SW480 (cell line): ENCODE measurements around the gene PHETA1.
"Not testable (repeated sequence)": the region's sequence is repeated elsewhere in the genome, so short reads cannot be mapped to it uniquely, and the experiment has no call there.

Source experiments
- DNase-seq: peaks from one replicate; pipeline ENCODE4 v3.0.0-alpha.2; 2016; ENCODE audit warnings: low spot score

The PHETA1 gene

DNA sequence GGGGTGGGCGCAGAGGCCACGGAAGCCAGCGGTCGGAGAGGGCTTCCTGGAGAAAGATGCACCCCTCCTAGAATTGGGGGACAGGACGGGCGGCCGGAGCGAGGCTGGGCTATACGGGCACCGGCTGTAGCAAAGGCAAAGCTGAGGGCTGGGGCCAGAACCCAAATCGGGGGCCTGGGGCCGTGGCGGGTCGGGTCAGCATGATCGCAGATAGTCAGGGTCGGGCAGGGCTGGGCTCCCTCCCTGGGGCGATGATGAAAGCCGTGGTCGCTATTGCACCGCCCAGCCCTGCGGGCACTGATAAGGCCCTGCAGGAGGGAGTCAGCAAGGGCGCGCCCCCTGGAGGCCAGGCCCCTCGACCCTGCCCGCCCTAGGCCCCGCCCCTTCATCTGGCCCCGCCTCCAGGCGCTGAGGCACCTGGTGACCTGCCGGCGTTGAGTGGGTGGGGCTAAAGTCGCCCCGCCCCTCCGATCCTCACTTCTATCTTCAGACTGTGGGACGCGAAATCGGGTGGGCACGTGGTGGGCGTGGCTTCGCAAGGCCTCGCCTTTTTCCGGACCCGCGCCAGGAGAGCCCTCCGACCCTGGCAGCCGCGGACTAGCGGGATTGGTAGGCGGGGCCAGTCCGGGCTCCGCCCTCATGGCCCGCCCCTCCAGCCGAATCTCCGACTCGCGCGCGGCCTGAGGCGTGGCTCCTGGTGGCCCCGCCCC is 36.4 kb upstream of the PHETA1 start:
- DNase-seq, result peak; percentile 95

DNA sequence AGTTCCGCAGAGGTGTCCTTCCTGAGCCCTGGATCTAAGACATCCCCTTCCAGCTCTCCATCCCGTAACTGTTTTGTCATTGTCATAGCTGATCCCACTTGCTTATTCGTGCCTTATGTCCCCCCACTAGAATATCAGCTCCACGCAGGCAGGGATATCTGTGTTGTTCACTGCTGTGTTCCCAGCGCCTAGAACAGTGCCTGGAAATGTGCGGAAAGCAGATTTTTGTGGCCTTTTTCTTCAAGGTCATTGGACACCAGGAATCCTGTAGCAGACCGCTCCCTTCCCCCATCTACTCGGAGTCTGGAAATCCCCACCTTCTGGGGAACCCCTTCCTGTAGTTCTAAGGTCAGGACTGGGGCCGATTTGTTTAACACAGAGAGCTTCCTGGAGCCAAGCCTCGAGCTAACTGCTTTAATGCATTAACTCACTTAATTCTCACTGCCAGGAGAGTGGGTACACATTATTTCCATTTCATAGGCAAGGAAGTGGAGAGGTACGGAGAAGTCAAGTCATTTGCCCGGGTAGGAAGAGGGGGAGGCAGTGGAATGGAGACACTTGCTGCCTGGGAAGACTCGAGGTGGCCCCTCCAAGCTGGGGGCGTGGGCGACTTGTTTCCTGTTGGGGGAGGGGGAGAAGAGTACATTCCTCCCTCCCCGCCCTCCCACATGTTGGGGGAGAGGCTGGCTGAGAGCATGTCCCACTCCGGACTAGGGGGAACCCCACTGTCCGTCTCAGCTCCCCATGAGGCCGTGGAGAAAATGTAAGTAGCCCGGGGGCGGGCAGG is 35.7 kb upstream of the PHETA1 start:
- peak; percentile 69 for DNase-seq

DNA sequence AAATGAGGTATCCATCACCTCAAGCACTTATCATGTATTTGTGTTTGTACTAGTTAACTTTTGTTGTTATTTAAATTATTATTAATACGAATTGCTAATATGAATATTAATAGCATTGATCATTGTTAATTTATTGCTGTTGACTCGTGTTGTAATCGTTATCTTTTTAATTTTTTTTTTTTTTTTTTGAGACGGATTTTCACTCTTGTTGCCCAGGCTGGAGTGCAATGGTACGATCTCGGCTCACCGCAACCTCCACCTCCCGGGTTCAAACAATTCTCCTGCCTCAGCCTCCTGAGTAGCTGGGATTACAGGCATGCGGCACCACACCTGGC is 33.6 kb upstream of the PHETA1 start:
- not testable (repeated sequence) for DNase-seq

DNA sequence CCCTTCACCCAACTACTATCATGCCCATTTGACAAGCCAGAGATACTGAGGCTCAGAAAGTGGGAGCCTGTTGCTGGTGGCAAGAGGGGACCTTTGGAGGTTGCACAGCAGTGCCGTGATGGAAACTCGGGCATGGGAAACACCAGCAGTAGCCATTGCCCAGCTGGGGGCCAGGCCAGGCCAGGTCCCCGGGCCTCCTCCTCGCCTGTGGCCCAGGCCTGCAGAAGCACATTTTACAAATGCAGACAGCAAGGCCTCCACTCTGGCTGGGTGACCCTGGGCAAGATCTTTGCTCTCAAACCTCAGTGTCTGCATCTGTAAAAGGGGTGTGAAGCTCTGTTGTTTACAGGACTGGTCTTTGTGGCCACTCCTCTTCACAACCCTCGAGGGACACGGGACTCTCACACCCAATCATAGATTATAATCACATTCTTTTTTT is 32.3 kb upstream of the PHETA1 start:
- DNase-seq, result no peak

DNA sequence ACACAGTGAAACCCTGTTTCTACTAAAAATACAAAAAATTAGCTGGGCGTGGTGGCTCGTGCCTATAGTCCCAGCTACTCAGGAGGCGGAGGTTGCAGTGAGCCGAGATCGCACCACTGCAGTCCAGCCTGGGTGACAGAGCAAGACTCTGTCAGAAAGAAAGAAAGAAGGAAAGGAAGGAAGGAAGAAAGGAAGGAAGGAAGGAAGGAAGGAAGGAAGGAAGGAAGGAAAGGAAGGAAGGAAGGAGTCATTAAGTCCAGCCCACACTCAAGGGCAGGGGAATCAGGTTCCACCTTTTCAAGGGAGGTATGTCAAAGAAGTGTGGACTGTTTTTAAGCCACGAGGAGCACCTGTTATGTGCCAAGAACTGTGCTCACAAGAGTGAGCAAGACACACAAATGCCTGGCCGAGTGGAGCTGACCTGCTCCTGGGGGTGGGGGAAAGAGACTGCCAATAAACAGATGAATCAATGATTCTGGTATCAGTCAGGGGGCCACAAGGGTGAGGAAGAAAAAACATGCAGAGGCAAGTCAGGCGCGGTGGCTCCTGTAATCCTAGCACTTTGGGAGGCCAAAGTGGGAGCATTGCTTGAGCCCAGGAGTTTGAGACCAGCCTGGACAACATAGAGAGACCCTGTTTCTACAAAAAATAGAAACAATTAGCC is 31.0 kb upstream of the PHETA1 start:
- not testable (repeated sequence) for DNase-seq

DNA sequence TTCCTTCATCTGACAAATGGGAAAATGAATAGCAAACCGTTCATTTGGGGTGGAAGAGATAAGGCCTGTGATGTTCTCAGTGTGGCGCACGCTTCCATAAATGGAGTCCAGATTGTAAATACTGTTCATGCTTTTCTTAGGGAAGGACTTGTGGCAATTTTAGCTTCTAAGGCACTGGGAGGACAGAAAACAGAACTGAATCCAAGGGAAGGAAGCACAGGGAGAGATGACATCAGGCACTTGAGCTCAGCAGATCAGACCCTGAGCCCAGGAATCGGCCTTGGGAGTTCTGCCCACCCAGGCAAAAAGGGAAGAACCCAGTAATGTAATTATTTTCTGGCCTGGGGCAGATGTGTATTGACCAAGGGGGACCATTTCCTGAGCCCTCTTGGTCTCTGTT is 29.6 kb upstream of the PHETA1 start:
- no peak for DNase-seq

DNA sequence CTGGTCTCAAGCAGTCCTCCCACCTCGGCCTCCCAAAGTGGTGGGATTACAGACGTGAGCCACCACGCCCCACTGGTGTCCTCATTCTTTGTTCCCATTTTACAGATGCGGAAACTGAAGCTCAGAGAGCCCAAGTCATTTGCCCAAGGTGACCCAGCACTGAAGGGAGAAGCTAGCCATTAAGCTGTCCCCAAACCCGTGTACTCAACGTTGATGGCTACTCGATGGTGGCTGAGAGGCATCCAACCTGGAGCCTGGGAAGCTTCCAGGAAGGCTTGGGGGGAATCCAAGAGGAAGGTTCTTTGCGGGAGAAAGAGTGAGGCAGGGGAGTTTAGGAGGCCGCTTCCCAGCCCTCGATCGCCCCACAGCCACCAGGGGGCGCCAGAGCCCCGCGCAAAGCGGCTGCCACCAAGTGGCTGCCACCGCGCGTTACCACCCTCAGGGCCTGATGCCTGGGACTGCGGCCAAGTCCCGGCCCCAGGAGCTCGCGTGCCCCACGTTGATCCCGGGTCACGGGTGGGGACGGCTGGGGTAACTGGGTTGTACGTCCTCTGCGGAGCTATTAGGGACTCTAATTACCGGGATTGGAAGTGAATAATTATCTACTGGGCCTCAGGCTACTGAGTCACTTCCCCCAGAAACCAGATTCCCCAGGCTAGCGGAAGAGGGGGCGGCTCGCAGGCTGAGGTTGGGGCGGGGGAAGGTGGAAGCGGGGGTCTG is 28.0 kb upstream of the PHETA1 start:
- peak; percentile 60 for DNase-seq

DNA sequence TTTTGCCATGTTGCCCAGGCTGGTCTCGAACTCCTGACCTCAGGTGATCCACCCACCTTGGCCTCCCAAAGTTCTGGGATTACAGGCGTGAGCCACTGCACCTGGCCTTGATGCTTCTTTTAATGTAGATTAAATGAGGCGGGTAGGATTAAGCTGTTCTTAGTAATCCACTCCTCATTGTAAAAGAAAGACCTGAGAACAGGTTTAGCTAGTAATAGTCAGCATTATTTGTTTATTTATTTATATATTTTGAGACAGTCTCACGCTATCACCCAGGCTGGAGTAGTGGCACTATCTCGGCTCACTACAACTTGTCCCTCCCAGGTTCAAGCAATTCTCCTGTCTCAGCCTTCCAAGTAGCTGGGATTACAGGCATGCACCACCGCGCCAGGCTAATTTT is 27.4 kb upstream of the PHETA1 start:
- not testable (repeated sequence) for DNase-seq

DNA sequence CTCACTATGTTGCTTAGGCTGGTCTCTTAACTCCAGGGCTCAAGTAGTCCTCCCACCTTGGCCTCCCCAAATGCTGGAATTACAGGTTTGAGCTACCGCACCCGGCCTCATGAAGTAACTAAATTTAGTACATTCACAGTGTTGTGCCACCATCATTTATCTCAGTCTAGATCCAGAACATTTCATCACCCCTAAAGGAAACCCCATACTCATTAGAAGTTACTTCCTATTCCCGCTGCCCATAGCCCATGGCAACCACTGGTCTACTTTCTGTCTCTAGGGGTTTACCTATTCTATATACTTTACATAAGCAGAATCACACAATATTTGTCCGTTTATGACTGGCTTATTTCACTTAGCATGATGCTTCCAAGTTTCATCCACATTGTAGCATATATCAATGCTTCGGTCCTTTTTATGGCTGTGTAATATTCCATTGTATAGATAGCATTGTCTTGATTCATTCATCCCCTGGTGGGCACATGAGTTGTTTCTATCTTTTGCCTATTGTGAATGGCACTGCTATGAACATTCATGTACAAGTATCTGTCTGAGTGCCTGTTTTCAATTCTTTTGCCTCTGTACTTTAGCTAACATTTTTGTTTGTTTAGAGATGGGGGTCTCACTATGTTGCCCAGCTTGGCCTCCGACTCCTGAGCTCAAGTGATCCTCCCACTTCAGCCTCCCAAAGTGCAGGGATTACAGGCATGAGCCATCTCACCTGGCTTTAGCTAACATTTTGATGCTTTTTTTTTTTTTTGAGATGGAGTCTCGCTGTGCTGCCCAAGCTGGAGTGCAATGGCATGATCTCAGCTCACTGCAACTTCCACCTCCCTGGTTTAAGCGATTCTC is 26.7 kb upstream of the PHETA1 start:
- DNase-seq, result no peak

DNA sequence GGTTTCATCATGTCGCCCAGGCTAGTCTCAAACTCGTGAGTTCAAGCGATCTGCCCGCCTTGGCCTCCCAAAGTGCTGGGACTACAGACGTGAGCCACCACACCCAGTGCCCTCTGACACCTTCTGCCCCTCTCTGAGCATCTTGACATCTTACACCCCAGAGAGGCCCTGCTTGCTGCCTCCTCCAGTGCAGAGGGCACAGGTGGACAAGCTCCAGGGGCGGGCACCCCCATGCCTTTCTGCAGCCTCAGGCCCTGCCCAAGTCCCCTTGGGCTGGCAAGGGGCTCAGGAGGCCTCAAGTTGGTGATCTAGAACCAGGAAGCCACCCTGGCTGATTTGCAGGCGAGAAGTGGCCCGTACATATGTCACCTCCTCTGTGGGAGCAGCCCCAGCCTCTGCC is 25.6 kb upstream of the PHETA1 start:
- no peak for DNase-seq

DNA sequence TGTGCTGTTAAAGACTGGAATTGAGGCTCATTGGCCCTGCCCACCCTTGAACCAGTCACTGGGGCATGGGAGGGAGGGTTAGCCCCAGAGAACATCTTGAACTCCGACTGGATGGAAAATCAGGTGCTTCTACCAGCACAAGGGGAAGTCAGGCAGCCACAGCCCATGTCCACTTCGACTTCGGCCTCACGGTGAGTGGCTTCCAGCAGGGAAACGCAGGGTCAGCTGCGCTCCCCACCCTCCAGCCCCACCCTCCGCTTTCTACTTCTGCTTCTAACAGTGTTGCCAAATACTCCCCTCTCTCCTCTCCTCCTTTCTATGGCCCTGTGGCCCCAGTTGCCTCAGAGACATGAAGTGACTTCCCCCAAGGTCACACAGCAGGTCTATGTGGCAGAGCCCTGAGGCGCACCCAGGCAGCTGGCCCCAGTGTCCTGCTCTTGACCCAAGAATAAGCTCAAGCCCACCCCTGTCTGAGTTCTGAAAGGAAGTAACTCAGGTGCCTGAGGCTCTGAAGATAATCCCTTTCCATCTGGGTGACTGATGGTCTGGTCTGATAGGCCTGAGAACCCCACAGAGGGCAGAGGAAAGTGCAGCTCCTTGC is 24.9 kb upstream of the PHETA1 start:
- no peak for DNase-seq

DNA sequence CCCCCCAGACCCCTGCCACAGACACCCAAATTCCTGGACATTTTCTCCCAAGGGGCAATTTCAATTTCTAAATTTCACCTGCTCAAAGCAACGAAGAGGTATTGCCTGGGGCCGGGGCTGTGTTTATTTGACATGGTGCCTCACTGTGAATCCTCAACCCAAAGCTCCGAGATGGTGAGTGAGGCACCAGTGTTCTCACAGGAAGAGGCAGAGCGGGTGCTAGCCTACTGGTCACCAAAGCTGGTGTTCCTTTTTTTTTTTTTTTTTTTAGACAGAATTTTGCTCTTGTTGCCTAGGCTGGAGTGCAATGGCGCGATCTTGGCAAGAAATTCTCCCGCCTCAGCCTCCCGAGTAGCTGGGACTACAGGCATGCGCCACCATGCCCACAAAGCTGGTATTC is 22.0 kb upstream of the PHETA1 start:
- DNase-seq, result no peak

DNA sequence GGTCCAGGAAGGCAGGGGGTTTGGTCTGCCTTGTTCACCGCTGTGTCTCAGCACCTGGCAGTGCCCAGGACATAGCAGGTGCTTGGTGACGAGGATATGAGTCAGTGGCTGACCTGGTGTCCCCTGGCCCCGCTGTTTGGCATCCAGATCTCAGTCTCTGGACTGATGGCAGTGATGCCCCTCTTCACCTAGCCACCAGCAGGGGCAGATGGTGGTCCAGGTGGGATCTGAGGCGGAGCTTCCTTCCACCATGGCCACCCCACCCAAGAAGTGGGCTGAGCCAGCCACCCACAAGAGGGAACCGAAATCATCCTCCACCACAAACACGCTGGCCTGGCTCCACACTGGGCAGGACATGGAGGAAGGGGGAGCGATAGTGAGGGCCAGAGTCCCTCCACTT is 20.7 kb upstream of the PHETA1 start:
- DNase-seq, result no peak

DNA sequence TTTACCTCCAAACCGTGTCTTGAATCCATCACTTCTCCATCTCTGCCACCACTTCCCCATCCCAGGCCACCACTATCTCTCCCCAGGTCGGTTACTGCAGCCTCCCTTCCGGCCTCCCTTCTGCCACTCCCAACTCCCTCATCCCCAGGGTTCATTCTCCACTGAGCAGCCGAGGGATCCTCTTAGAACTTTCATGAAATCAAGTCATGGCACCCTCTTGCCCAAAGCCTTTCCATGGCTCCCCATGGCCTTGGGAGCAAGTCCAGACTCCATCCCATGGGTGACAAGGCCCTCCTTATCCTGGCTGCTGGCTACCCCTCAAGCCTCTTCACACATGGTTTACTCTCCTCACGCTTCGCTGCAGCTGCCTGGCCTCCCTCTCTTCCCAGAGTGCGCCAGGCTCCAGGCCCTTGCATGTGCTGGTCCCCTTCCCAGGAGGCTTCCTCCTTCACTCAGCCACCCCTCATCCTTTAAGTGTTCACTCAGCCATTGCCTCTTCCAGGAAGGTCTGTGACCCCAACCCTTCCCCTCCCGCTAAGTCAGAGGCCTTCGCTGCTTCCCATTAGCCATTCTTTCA is 18.9 kb upstream of the PHETA1 start:
- no peak for DNase-seq

DNA sequence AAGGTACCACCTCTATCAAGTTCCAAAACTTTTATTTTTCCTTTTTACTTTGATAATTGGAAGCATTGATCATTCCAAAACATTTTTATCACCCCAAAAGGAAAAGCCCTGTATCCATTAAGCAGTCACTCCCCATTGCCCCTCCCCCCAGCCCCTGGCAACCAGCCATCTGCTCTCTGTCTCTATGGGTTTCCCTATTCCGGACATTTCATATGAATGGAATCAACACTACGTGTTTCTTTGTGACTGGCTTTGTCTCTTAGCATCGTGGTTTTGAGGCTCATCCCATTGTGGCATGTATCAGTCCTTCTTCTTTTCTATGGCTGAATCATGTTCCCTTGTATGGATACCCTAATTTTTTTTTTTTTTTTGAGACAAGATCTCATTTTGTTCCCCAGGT is 18.0 kb upstream of the PHETA1 start:
- DNase-seq, result no peak

DNA sequence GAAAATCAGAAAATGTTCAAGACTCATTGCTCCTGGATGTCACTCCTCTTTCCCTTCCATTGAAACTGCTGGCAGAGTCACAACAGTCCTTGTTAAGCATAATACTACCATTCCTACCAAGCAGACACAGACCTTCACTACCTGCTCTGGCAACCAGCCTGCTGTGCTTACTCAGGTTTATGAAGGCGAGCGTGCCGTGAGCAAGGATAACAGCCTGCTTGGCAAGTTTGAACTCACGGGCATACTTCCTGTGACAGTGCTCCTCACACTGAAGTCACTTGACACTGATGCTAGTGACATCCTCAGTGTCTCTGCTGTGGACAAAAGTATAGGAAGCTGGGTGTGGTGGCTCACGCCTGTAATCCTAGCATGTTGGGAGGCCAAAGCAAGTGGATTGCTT is 15.7 kb upstream of the PHETA1 start:
- no peak for DNase-seq

DNA sequence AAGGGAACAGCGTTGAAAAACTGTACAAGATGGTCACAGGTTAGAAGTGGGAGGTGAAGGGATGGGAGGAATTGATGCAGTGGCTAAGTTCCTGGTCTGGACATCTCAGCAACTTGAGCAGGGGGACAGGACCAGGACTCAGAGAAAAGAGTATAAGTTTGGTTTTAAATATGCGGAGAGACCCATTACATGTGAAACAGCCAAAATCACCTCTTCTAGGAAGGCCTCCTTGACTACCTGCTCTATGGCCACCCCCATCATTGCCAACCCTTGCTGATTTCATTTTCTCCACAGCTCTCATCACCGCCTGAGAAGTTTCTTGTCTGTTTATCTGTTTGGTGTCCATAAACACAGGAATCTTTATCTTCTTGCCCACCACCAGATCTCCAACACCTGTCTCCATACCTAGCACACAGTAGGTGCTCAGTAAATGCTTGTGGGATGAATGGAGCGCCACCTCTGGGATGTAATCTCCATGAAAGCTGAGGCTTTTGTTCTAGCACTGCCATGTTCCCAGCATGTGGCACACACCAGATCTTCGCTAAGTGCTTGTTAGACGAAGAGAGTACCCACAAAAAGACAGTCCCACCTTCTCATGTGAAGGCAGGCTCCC is 11.2 kb upstream of the PHETA1 start:
- no peak for DNase-seq

DNA sequence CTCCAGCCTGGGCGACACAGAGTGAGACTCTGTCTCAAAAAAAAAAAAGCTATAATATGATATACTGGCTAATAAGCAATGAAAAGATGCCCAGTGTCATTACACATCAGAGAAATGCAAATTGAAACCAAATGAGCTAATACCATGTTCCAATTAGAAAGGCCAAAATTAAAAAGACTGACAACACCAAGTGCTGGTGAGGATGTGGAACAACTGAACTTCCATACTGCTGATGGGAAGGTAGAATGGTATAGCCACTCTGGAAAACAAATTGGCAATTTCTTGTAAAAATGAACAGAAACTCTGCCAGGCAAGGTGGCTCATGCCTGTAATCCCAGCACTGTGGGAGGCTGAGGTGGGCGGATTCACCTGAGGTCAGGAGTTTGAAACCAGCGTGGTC is 8.5 kb upstream of the PHETA1 start:
- no peak for DNase-seq

DNA sequence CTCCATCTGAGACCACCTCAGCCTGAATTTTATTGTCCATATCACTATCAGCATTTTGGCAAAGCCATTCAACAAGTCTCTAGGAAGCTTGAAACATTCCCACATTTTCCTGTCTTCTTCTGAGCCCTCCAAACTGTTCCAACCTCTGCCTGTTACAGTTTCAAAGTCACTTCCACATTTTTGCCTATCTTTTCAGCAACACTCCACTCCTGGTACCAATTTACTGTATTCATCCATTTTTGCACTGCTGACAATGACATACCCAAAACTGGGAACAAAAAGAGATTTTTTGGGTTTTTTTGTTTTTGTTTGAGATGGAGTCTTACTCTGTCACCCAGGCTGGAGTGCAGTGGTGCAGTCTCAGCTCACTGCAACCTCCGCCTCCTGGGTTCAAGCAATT is 4.3 kb upstream of the PHETA1 start:
- DNase-seq, result not testable (repeated sequence)

DNA sequence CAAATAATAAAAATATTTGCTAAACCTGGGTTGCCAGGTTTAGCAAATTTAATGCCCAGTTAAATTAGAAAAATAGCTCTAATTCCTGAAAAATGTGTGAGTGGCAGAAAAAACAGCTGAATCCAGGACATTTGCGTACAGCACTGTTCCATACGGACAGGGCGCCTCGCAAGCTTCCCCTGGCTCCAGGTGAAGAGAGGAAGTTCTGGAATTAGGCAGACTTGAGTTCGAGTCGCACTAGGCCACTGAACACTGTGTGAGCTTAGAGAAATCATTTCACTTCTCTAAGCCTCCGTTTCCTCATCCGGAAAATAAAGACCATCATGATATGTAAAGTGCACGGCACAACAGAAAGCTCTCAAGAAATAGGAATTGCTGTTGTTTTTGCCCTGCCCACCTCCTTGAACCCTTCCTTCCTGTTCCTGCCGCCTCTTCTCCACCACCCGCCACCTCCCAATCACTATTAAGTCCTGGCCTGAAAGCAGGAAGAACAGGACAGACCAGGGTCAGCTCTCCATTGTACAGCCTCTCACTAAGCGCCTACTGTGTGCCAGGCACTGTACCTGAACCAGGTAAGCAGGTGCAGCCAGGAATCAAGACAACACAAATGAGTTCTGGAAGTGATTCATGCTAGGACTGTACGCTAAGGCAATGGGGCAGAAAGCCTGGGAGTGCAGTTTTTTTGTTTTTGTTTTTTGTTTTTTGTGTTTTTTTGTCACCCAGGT is 763 bp upstream of the PHETA1 start:
- no peak for DNase-seq
